Mammary epithelial cell (primary cell): ENCODE measurements around the gene BOLA3.

ENCODE experiments used
- EZH2 ChIP-seq: IDR thresholded peaks from 2 replicates; pipeline ENCODE4 v1.6.1; 2012; ENCODE audit warnings: low read length, inconsistent platforms, borderline replicate concordance
- TF ChIP-seq, protein P1 (sequence below), 2 donors: IDR thresholded peaks in 1 of 2; conservative IDR thresholded peaks in 1 of 2; 2 replicates each; pipeline ENCODE4 v1.5.1; 2011 to 2012; ENCODE audit warnings: inconsistent platforms in 2 of 2, low read length in 2 of 2, mild to moderate bottlenecking in 2 of 2, control low read depth in 1 of 2, low read depth in 1 of 2; ENCODE audit not compliant: insufficient read depth in 1 of 2; ENCODE audit errors: extremely low read depth in 1 of 2

DNA sequence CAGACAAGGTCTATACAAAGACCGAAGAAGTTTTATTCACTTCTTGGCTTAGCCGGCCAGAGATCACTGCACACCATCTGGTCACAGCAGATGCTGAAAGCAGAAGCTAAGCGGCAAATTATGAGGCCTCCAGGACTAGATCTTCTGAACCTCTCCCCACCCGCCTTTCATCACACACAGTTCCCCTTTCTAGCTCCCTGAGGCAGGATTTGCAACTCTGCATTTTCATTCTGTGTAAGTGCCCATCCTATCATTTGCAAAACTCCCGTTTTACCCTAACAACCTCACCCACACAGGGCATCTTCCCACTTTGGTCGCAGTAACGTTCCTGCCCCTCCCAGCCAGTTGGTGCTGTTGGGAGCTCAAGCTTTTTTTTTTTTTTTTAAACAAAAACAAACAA, 34.0 kb upstream of the BOLA3 start:
- TF ChIP-seq, protein P1, sequence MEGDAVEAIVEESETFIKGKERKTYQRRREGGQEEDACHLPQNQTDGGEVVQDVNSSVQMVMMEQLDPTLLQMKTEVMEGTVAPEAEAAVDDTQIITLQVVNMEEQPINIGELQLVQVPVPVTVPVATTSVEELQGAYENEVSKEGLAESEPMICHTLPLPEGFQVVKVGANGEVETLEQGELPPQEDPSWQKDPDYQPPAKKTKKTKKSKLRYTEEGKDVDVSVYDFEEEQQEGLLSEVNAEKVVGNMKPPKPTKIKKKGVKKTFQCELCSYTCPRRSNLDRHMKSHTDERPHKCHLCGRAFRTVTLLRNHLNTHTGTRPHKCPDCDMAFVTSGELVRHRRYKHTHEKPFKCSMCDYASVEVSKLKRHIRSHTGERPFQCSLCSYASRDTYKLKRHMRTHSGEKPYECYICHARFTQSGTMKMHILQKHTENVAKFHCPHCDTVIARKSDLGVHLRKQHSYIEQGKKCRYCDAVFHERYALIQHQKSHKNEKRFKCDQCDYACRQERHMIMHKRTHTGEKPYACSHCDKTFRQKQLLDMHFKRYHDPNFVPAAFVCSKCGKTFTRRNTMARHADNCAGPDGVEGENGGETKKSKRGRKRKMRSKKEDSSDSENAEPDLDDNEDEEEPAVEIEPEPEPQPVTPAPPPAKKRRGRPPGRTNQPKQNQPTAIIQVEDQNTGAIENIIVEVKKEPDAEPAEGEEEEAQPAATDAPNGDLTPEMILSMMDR (conservative IDR thresholded peaks at IDR 0.05 in 1 of 2, IDR thresholded peaks at IDR 0.05 in 1 of 2; ENCODE audit: extremely low read depth in 1 of 2, insufficient read depth in 1 of 2, low read depth in 1 of 2, low read length in 2 of 2) = no peak
- TF ChIP-seq EZH2 = no peak
